Trophoblast cell (in vitro differentiated cells and primary cell): Measurements from ENCODE around the gene IFT57.

Experiments used
- DNase-seq, 2 donors: peaks; one replicate each; pipeline ENCODE4 v3.0.0-alpha.2; 2016
- H2AFZ ChIP-seq: 2 replicates; pipeline ENCODE4 v1.6.1; 2013; ENCODE audit warnings: low read length, moderate library complexity, mild to moderate bottlenecking; ENCODE audit not compliant: insufficient read depth, poor library complexity
- H2AK5ac ChIP-seq: 2 replicates; pipeline ENCODE4 v1.6.1; 2013; ENCODE audit warnings: mild to moderate bottlenecking, low read length
- H2BK120ac ChIP-seq: 2 replicates; pipeline ENCODE4 v1.6.1; 2013; ENCODE audit warnings: low read length, mild to moderate bottlenecking, moderate library complexity; ENCODE audit not compliant: insufficient read depth, poor library complexity
- H2BK12ac ChIP-seq: 2 replicates; pipeline ENCODE4 v1.6.1; 2013; ENCODE audit warnings: mild to moderate bottlenecking, low read length, moderate library complexity
- H2BK5ac ChIP-seq: 2 replicates; pipeline ENCODE4 v1.6.1; 2013; ENCODE audit warnings: low read length, low read depth, moderate library complexity, mild to moderate bottlenecking; ENCODE audit not compliant: poor library complexity
- H3K14ac ChIP-seq: 2 replicates; pipeline ENCODE4 v1.6.1; 2013; ENCODE audit warnings: mild to moderate bottlenecking, low read length
- H3K18ac ChIP-seq: 2 replicates; pipeline ENCODE4 v1.6.1; 2013; ENCODE audit warnings: mild to moderate bottlenecking, low read length
- H3K23ac ChIP-seq: 2 replicates; pipeline ENCODE4 v1.6.1; 2013; ENCODE audit warnings: low read length
- H3K27ac ChIP-seq: 2 replicates; pipeline ENCODE4 v1.5.1; 2013; ENCODE audit warnings: low read depth, mild to moderate bottlenecking, inconsistent platforms, low read length, moderate library complexity
- H3K27me3 ChIP-seq: 2 replicates; pipeline ENCODE4 v1.6.1; 2013; ENCODE audit warnings: inconsistent platforms, mild to moderate bottlenecking, low read length, moderate library complexity; ENCODE audit not compliant: insufficient read depth
- H3K36me3 ChIP-seq, 2 experiments: 1 replicate in 1 of 2; 2 replicates in 1 of 2; pipeline ENCODE4 v1.6.1; 2013; ENCODE audit warnings: low read length in 2 of 2, mild to moderate bottlenecking in 2 of 2, moderate library complexity in 1 of 2; ENCODE audit not compliant: insufficient read depth in 2 of 2, control insufficient read depth in 1 of 2
- H3K4ac ChIP-seq: 2 replicates; pipeline ENCODE4 v1.6.1; 2013; ENCODE audit warnings: low read depth, mild to moderate bottlenecking, low read length, moderate library complexity
- H3K4me1 ChIP-seq, 2 experiments: 1 replicate in 1 of 2; 2 replicates in 1 of 2; pipeline ENCODE4 v1.6.1; 2013; ENCODE audit warnings: low read length in 2 of 2, mild to moderate bottlenecking in 2 of 2, moderate library complexity in 1 of 2; ENCODE audit not compliant: insufficient read depth in 2 of 2, control insufficient read depth in 1 of 2
- H3K4me2 ChIP-seq: 2 replicates; pipeline ENCODE4 v1.6.1; 2013; ENCODE audit warnings: inconsistent platforms, mild to moderate bottlenecking, low read length, moderate library complexity
- H3K4me3 ChIP-seq: 2 replicates; pipeline ENCODE4 v1.5.1; 2013; ENCODE audit warnings: mild to moderate bottlenecking, low read depth, low read length, inconsistent platforms
- H3K79me1 ChIP-seq: one replicate; pipeline ENCODE4 v1.6.1; 2013; ENCODE audit warnings: low read length
- H3K79me2 ChIP-seq: 2 replicates; pipeline ENCODE4 v1.6.1; 2013; ENCODE audit warnings: low read length, mild to moderate bottlenecking; ENCODE audit not compliant: control insufficient read depth, insufficient read depth, poor library complexity
- H3K9ac ChIP-seq: 2 replicates; pipeline ENCODE4 v1.6.1; 2013; ENCODE audit warnings: mild to moderate bottlenecking, low read length
- H3K9me3 ChIP-seq: 2 replicates; pipeline ENCODE4 v1.6.1; 2013; ENCODE audit warnings: low read depth, mild to moderate bottlenecking, control low read depth, inconsistent platforms, low read length; ENCODE audit not compliant: insufficient read depth
- H4K12ac ChIP-seq: 2 replicates; pipeline ENCODE4 v1.6.1; 2013; ENCODE audit warnings: low read depth, mild to moderate bottlenecking, low read length, moderate library complexity
- H4K8ac ChIP-seq: 2 replicates; pipeline ENCODE4 v1.6.1; 2013; ENCODE audit warnings: low read depth, mild to moderate bottlenecking, low read length, moderate library complexity
- H4K91ac ChIP-seq: one replicate; pipeline ENCODE4 v1.6.1; 2013; ENCODE audit warnings: low read depth, mild to moderate bottlenecking, low read length, moderate library complexity
- WGBS: extraction: QIAGEN DNeasy Blood & Tissue Kit; methylation state at CpG from one replicate; pipeline ENCODE4 v1.1.7; 2013; ENCODE audit warnings: missing lambda C conversion rate; ENCODE audit not compliant: insufficient read length, insufficient coverage; ENCODE audit errors: extremely low coverage; 5-methylcytosine and 5-hydroxymethylcytosine counted together

The IFT57 gene

DNA sequence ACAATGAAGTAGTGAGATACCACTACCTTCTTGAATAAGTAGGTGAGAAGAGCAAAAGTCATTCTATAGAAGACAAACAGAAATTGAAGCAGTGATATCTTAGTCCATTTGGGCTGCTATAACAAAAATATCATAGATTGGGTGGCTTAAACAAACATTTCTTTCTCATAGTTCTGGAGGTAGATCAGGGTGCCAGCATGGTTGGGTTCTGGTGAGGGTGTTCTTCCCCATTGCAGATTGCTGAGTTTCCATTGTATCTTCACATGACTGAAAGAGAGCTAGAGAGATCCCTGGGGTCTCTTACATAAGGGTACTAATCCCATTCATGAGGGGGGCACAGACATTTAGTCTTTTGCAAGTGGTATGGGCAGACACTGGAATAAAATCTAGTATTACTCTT, 32.9 kb upstream of the IFT57 start:
- H3K27me3 ChIP-seq, result no peaks in the 10 kb centered on the region

DNA sequence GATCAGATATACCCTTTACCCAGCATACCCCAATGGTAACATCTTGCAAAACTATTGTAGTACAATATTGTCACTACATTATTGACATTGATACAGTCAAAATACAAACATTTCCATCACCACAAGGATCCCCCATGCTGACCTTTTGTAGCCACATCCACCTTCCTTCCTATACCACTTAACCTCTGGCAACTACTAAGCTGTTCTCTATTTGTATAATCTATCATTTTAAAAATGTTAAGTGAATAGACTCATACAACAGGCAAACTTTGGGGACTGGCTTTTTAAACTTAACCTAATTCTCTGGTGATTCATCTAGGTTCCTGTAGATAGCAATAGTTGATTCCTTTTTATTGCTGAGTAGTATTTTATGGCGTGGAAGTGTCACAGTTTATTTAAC, 29.6 kb upstream of the IFT57 start:
- H4K91ac ChIP-seq, result no peak overlapping the region
- no peak for DNase-seq
- no peak overlapping the region for H3K4me2 ChIP-seq
- H3K23ac ChIP-seq, result no peak overlapping the region
- no peak overlapping the region for H2BK120ac ChIP-seq
- H3K36me3 ChIP-seq, result no peaks in the 10 kb centered on the region
- no peak overlapping the region for H3K14ac ChIP-seq
- H3K79me2 ChIP-seq, result no peaks in the 10 kb centered on the region
- H4K12ac ChIP-seq, result no peak overlapping the region
- WGBS, result no CpG with 5 or more reads among the region's 1 CpG
- H3K27ac ChIP-seq, result no peak overlapping the region
- H4K8ac ChIP-seq, result no peak overlapping the region
- no peaks in the 10 kb centered on the region for H3K9me3 ChIP-seq
- no peak overlapping the region for H2AFZ ChIP-seq
- H2BK12ac ChIP-seq, result no peak overlapping the region
- no peak overlapping the region for H3K4me3 ChIP-seq
- no peak overlapping the region for H3K9ac ChIP-seq
- H3K4me1 ChIP-seq, result no peaks in the 10 kb centered on the region
- H2BK5ac ChIP-seq, result no peak overlapping the region
- no peak overlapping the region for H2AK5ac ChIP-seq
- H3K4ac ChIP-seq, result no peak overlapping the region
- H3K79me1 ChIP-seq, result no peaks in the 10 kb centered on the region
- no peaks in the 10 kb centered on the region for H3K27me3 ChIP-seq
- H3K18ac ChIP-seq, result no peak overlapping the region

More for the DNA sequence above, 32.9 kb upstream of the IFT57 start:
- no peak overlapping the region for H3K18ac ChIP-seq
- H3K9me3 ChIP-seq, result no peaks in the 10 kb centered on the region
- H3K79me1 ChIP-seq, result no peaks in the 10 kb centered on the region
- H2AK5ac ChIP-seq, result no peak overlapping the region
- no peaks in the 10 kb centered on the region for H3K4me1 ChIP-seq
- no peaks in the 10 kb centered on the region for H3K36me3 ChIP-seq
- H3K23ac ChIP-seq, result no peak overlapping the region
- no peak overlapping the region for H2AFZ ChIP-seq
- no peak overlapping the region for H2BK12ac ChIP-seq
- no peak overlapping the region for H3K4me2 ChIP-seq
- H4K8ac ChIP-seq, result no peak overlapping the region
- H2BK5ac ChIP-seq, result no peak overlapping the region
- no peak overlapping the region for H4K91ac ChIP-seq
- no peaks in the 10 kb centered on the region for H3K79me2 ChIP-seq
- no peak overlapping the region for H4K12ac ChIP-seq
- no peak overlapping the region for H3K27ac ChIP-seq
- H3K14ac ChIP-seq, result no peak overlapping the region
- no peak overlapping the region for H3K4me3 ChIP-seq
- H3K9ac ChIP-seq, result no peak overlapping the region
- H3K4ac ChIP-seq, result no peak overlapping the region
- DNase-seq, result peak; percentile 65 to 79
- no peak overlapping the region for H2BK120ac ChIP-seq

DNA sequence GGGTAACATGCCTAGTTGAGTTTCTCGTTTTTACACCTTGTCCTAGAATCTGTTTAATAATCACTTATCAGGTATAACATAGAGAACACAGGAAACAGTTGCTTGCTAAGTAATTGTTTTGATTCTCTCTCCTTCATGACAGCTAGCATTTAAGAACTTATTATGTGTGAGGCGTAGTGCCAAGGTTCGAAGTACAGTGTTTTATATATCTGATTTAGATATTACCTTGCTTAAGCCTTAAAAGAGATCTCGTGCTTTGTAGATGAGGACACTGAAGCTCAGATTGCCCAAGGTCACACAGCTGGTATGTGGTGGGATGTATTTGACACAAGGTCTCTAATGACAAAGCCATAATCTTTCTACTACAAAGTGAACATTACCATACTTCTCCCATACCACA, 29.0 kb upstream of the IFT57 start:
- Histone ChIP-seq H3K4me3 (no peak overlapping the region), H3K9me3 (no peaks in the 10 kb centered on the region), H3K9ac (no peak overlapping the region), H2BK12ac (no peak overlapping the region), H2AK5ac (no peak overlapping the region), H3K14ac (no peak overlapping the region), H3K23ac (no peak overlapping the region), H4K12ac (no peak overlapping the region), H3K4ac (no peak overlapping the region), H3K27me3 (no peaks in the 10 kb centered on the region), H3K79me2 (no peaks in the 10 kb centered on the region), H3K4me2 (no peak overlapping the region), H4K8ac (no peak overlapping the region), H2AFZ (no peak overlapping the region), H3K79me1 (no peaks in the 10 kb centered on the region), H2BK5ac (no peak overlapping the region), H3K27ac (no peak overlapping the region), H3K18ac (no peak overlapping the region), H3K4me1 (no peaks in the 10 kb centered on the region), H4K91ac (no peak overlapping the region), H2BK120ac (no peak overlapping the region), H3K36me3 (no peaks in the 10 kb centered on the region)
- DNase-seq, result no peak
- no CpG with 5 or more reads among the region's 4 CpGs for WGBS

DNA sequence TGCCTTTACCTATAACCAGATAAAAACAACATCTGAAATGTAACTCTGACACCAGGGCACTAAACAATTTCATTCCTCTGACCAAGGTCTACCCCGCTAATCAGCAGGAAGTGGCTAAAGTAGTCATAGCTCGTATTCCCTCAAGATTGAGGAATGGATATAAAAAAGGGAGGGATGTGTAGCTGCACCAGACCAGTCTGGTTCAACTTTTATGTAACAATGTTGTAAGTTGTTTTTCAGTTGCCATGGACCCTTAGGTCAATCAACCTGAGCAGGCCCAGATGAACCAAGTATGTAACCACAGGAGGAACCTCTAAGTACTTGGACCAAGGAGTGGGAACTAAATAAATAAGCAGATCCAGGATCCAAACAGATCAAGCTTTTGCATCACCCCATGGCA, 28.4 kb upstream of the IFT57 start:
- Histone ChIP-seq H3K79me1 (no peaks in the 10 kb centered on the region), H3K79me2 (no peaks in the 10 kb centered on the region), H2BK12ac (no peak overlapping the region), H4K91ac (no peak overlapping the region), H3K18ac (no peak overlapping the region), H4K8ac (no peak overlapping the region), H3K9me3 (no peaks in the 10 kb centered on the region), H2BK120ac (no peak overlapping the region), H3K4me3 (no peak overlapping the region), H3K23ac (no peak overlapping the region), H3K4me2 (no peak overlapping the region), H2AFZ (no peak overlapping the region), H3K9ac (no peak overlapping the region), H3K36me3 (no peaks in the 10 kb centered on the region), H3K4ac (no peak overlapping the region), H4K12ac (no peak overlapping the region), H3K27ac (no peak overlapping the region), H2BK5ac (no peak overlapping the region), H3K27me3 (no peaks in the 10 kb centered on the region), H3K4me1 (no peaks in the 10 kb centered on the region), H3K14ac (no peak overlapping the region), H2AK5ac (no peak overlapping the region)
- DNase-seq, result no peak
- no CpG with 5 or more reads among the region's 2 CpGs for WGBS
